Uterus (tissue), 2 donors: ENCODE results near the gene LUC7L3.

Experiments
- POLR2A ChIP-seq, 2 donors: fragments of 450-650 bp; IDR thresholded peaks; one replicate each; pipeline ENCODE4 v1.6.1; 2016; ENCODE audit warnings: antibody characterized with exemption in 2 of 2, mild to moderate bottlenecking in 1 of 2, moderate library complexity in 1 of 2
- TF ChIP-seq, protein P1 (sequence below), 4 experiments: fragments of 200-600 bp in 2 of 4; fragments of 450-650 bp in 2 of 4; sonication (generic) in 2 of 4; IDR thresholded peaks; one replicate each; pipeline ENCODE4 v1.5.1; 2016 to 2019; ENCODE audit warnings: antibody characterized with exemption in 4 of 4, mild to moderate bottlenecking in 2 of 4, moderate library complexity in 1 of 4

DNA sequence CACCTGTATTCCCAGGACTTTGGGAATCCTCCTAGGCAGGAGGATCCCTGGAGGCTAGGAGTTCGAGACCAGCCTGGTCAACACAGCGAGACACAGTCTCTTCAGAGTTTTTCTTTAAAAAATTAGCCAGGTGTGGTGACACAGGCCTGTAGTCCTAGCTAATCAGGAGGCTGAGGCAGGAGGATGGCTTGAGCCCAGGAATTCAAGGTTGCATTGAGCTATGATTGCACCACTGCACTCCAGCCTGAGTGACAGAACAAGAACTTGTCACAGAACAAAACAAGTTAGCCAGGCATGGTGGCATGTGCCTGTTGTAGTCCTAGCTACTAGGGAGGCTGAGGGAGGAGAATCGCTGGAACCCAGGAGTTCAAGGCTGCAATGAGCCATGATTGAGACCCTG is 36.5 kb upstream of the LUC7L3 start:
- TF ChIP-seq, protein P1, sequence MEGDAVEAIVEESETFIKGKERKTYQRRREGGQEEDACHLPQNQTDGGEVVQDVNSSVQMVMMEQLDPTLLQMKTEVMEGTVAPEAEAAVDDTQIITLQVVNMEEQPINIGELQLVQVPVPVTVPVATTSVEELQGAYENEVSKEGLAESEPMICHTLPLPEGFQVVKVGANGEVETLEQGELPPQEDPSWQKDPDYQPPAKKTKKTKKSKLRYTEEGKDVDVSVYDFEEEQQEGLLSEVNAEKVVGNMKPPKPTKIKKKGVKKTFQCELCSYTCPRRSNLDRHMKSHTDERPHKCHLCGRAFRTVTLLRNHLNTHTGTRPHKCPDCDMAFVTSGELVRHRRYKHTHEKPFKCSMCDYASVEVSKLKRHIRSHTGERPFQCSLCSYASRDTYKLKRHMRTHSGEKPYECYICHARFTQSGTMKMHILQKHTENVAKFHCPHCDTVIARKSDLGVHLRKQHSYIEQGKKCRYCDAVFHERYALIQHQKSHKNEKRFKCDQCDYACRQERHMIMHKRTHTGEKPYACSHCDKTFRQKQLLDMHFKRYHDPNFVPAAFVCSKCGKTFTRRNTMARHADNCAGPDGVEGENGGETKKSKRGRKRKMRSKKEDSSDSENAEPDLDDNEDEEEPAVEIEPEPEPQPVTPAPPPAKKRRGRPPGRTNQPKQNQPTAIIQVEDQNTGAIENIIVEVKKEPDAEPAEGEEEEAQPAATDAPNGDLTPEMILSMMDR (IDR thresholded peaks at IDR 0.05), result no peak
- TF ChIP-seq POLR2A (IDR thresholded peaks at IDR 0.05), result no peak
